GM18519 (cell line): ENCODE data around the gene KCNAB1.
"Not testable (repeated sequence)": the region's sequence is repeated elsewhere in the genome, so short reads cannot be mapped to it uniquely, and the experiment has no call there.

Experiments used
- ATAC-seq: cut with Tn5 transposase; IDR thresholded peaks from one replicate; pipeline ENCODE4 v1.9.1; 2021; ENCODE audit warnings: mild to moderate bottlenecking, moderate library complexity; ENCODE audit not compliant: unreplicated experiment, low FRiP score

KCNAB1 gene

DNA sequence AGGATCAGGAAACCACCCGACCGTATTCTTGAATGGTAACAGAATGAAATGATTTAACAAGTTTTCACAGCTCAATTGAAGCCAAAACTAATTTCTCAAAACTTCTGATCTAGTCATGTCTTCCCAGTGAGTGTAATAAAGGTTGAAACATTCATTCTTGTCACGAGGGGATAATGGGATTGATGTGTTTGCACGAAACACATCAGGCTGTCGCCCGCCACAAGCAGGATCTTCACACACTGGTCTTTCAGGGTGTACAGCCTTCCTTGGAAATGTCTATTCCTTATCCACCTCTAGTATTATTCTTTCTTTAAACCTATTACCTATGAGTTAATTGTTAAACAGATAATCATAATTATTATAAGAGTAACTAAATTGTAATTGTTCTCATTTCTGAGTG is 94.3 kb downstream of the KCNAB1 start:
- no peak for ATAC-seq

GRCh38 chr3:156215751-156216150 is 95.4 kb downstream of the KCNAB1 start:
- ATAC-seq, result no peak

DNA sequence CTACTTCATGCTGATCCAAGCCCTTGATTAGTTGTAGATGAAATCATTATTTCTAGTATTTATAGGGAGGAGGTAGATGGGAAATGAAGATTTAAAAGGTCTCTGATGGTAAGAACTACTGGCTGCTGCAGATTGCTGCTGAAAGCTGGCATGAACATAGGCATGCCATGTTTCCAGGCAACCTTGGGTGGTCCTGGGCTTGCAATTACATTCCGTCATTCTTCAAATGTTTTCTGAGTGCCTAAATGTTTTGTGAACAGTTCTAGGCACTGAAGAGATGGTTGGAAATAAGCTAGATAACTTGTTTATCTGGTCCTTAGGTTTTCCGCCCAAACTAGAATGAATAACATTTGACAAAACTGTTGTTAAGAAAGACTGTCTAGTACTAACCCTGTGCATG is 95.8 kb downstream of the KCNAB1 start:
- no peak for ATAC-seq

- ATAC-seq, result no peak
Measured at GRCh38 chr3:156216852-156217251, 96.5 kb downstream of the KCNAB1 start.

- no peak for ATAC-seq
Measured at GRCh38 chr3:156217674-156218352, 97.4 kb downstream of the KCNAB1 start.

DNA sequence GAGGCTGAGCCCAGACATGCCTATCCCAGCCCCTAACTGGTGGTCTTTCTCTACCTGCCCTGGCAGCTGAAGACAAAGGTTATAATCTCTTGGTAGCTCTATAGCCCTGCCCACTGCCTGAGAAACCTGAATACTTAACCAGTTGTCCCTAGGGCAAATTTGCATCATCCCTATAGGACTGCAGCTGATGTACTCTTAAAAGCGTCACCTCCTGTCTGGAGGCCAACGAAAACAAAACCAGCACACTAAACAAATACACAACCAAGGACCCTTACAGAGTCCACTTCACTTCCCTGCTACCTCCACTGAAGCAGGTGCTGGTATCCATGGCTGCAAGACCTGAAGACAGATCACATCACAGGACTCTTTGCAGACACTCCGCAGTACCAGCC is 98.0 kb downstream of the KCNAB1 start:
- ATAC-seq, result no peak

GRCh38 chr3:156222381-156222780 is 102.0 kb downstream of the KCNAB1 start:
- not testable (repeated sequence) for ATAC-seq

- not testable (repeated sequence) for ATAC-seq
Measured at GRCh38 chr3:156224046-156224445, 103.7 kb downstream of the KCNAB1 start.

DNA sequence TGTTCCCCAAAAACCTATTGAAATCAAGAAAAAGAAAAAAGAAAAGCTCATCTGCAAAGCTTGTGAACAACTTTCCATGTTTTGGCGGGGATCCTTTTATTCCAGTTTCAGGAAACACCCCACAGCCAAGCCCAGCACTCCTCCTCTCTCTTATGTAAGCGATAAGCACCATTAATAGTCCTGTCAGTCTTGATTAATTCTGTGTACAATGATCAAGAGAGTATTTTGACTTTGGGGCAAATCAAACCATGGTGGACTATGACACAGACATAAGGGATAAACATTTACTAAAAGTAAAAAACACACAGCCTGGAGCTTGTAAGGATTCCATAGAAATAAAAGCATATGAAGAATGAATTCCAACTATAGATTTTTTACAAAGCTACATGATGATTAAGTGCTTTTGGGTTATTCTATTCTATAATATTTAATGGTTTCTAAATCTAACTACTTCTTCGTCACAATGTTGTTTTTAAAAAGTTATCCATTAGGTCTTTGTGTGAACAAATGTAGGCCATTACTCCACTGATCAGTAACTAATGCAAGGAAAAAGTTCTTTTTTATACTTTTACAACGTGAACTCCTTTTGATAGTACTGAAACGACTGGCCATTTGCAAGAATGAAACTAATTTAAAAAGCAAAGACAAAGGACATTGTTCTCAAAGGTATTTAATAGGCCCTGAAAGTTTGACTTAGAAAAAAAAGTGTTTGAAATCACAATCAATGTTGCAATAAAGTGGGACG is 106.5 kb downstream of the KCNAB1 start:
- ATAC-seq, result no peak

GRCh38 chr3:156227704-156228103 is 107.3 kb downstream of the KCNAB1 start:
- no peak for ATAC-seq

DNA sequence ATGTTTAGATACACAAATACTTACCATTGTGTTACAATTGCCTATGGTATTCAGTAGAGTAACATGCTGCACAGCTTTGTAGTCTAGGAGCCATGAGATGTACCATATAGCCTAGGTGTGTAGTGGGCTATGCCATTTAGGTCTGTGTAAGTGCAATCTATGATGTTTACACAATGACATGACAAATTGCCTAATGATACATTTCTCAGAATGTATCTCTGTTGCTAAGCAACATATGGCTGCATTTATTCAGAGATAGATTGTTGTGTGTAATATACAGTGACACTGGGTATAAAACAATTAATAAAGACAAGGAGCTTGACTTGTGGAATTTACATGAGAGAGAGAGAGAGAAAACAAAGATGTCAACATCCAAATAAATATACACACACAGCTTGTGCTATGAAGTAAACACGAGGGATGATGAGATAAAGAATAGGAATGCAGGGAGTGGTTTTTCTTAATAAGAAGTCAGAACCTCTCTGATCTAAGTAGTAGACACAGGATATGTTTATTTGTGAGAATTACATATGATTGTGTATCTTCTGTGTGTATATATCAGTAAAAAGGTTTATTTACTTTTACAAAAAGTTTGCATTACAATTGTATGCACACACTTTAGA is 110.0 kb downstream of the KCNAB1 start:
- ATAC-seq, result no peak

- not testable (repeated sequence) for ATAC-seq
Measured at GRCh38 chr3:156231221-156231620, 110.8 kb downstream of the KCNAB1 start.

DNA sequence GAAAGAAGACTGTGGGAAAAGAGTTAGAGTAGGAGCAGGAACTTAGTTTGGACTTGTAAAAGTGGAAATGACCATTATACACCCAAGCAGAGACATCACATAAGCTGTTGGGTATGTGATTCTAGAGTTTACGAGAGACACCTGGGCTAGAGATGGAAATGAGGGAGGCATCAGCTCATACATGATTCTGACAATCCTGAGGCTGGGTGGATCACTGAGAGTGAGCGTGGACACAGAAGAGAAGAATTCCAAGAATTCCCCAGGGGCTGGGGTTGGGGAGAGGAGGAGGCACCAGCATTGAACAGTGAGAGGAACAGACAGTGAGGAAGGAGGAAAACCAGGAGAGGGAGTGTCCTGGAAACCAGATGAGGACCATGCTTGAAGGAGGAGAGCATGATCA is 113.5 kb downstream of the KCNAB1 start:
- no peak for ATAC-seq

GRCh38 chr3:156236556-156237260 is 116.3 kb downstream of the KCNAB1 start:
- ATAC-seq, result no peak

- ATAC-seq, result no peak
Measured at GRCh38 chr3:156240642-156241041, 120.3 kb downstream of the KCNAB1 start.

DNA sequence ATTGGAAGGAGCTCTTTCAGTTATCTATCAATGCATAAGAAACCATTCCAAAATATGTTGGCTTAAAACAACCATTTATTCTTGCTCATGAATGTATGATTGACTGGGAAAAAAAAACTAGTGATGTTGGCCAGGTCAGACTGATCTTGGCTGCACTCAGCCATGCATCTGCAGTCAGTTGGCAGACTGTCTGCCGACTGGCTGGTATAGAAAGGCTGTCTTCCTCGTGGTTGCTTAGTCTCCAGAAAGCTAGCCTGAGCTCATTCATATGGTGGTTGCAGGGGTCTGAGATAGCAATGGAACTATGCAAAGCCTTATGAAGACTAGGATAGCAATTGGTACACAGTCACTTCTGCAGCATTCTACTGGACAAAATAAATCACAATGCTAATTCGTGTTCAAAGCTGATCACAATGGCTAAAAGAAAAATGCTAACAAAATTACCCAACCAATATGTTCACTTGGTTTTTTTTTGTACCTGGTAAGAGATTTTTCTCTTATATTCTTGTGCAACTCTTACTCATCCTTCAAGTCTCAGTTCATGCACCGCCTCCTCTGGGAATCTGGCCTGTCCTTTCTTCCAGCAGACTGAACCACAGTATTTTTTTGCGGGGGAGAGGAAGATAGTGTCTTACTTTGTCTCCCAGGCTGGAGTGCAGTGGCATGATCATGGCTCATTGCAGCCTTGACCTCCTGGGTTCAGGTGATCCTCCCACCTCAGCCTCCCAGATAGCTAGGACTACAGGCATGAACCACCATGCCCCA is 126.8 kb downstream of the KCNAB1 start:
- ATAC-seq, result no peak

GRCh38 chr3:156250550-156250949 is 130.2 kb downstream of the KCNAB1 start:
- no peak for ATAC-seq

- ATAC-seq, result no peak
Measured at GRCh38 chr3:156251424-156251823, 131.0 kb downstream of the KCNAB1 start.

GRCh38 chr3:156252656-156253055 is 132.3 kb downstream of the KCNAB1 start:
- ATAC-seq, result no peak

- peak; percentile 79 for ATAC-seq
Measured at GRCh38 chr3:156253150-156253549, 132.8 kb downstream of the KCNAB1 start.
